ENCODE measurements around the gene PIGX. TPM values are rescaled to one million over a fixed set of nuclear protein-coding genes. Genes with fewer than 3 reads are reported as not detected.

The PIGX gene
- total and polyA plus RNA-seq, 11 donors: 8.3 to 21.2 (median 17.6) TPM

DNA sequence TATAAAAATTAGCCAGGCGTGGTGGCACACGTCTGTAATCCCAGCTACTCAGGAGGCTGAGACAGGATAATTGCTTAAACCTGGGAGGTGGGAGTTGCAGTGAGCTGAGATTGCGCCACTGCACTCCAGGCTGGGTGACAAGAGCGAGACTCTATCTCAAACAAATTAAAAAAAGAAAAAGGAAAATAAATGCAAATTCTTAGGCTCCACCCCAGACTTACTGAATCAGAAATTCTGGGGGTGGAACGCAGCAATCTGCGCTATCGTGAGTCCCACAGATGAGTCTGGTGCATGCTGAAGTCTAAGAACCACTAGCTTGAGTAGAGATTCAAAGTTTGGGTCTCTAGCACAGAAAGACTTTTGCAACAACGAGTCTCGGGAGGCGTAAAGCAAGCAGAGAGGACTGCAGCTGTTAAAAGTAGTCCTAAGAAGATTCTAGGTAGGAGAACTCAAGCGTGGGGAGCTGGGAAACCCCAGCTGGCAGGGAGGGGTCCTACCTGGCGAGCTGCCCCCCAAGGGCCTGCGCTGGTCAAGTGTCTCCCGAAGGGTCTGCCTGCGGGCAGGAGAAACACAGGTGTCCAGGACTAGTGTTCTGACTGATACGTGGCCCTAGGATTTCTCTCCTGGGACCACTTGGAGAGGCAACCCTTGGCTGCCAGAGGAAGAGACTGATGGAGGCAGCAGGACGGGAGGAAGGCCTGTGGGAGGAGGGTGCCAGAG is 22.1 kb upstream of the PIGX start:
- no peaks in the 10 kb centered on the region for H3K36me3 ChIP-seq
- TF ChIP-seq CTCF (IDR thresholded peaks at IDR 0.05) (no peak), POLR2A (IDR thresholded peaks at IDR 0.05) (no peak)
- H3K27me3 ChIP-seq: no peaks in the 10 kb centered on the region
- H3K4me3 ChIP-seq: peak overlapping the region in 1 of 12 donors; percentile 25
- no peaks in the 10 kb centered on the region for H3K9me3 ChIP-seq
- H3K27ac ChIP-seq: peak overlapping the region in 1 of 12 donors; percentile 62
- ATAC-seq: no peak
- H3K4me1 ChIP-seq: peaks cover 0 to 70% (median under 1%) of the 10 kb centered on the region in 12 donors
- WGBS, 4 donors: 88 to 92% (median 90%) methylated on average over 17 of the region's 17 CpGs
- no peak for DNase-seq
- intact Hi-C loops (cut with DNase I): loop anchor here in 7 of 10 donors (5.0 to 10.0 kb wide), 6 partner anchors 48 to 435 kb away; partner anchors contain the start of gene NRROS (in 1 of the 7)

DNA sequence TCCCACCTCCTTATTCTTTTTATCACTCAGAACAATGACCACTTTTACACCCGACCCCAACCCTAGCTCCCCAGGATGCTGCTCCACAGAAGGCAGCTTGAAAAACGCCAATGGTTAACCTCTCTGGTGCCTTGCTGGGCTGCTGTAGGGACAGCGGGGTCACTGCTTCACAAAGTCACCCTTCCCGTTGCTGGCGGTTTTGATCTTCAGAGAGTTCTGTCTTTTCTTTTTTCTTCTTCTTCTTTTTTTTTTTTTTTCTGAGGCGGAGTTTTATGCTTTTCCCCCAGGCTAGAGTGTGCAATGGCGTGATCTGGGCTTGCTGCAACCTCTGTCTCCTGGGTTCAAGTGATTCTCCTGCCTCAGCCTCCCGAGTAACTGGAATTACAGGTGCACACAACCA is 20.8 kb upstream of the PIGX start:
- Histone ChIP-seq H3K36me3 (no peaks in the 10 kb centered on the region), H3K4me1 (peaks cover 0 to 65% (median 0%) of the 10 kb centered on the region in 12 donors), H3K9me3 (no peaks in the 10 kb centered on the region), H3K27ac (peak overlapping the region in 1 of 12 donors; percentile 62), H3K27me3 (no peaks in the 10 kb centered on the region), H3K4me3 (peak overlapping the region in 1 of 12 donors; percentile 25)
- no peak for ATAC-seq
- 73 to 87% (median 79%) methylated on average over 8 of the region's 8 CpGs for WGBS, 4 donors
- intact Hi-C loops (cut with DNase I): no loop called here
- DNase-seq: no peak
- TF ChIP-seq POLR2A (IDR thresholded peaks at IDR 0.05) (no peak), CTCF (IDR thresholded peaks at IDR 0.05) (no peak)

DNA sequence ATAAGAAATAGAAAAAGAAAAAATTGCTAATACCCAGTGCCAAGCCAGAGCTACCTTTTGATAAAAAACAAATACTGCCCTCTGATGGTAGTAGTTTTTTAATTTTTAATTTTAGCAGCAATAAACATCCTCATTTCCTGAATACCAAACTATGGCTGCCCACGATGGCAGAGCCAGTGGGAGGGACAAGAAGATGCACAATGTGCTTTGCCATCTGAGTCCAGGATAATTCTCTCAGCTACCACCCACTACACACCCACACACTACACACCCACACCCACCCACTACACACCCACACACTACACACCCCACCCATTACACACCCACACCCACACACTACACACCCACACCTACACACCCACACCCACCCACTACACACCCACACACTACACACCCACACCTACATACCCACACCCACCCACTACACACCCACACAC is 18.0 kb upstream of the PIGX start:
- intact Hi-C loops (cut with DNase I): no loop called here
- ATAC-seq: no peak
- H3K9me3 ChIP-seq: no peaks in the 10 kb centered on the region
- H3K4me1 ChIP-seq: peaks cover 0 to 43% (median 0%) of the 10 kb centered on the region in 12 donors
- no peak overlapping the region for H3K4me3 ChIP-seq
- DNase-seq: no peak
- H3K27me3 ChIP-seq: no peaks in the 10 kb centered on the region
- TF ChIP-seq CTCF (IDR thresholded peaks at IDR 0.05): peak in 4 of 12 donors; percentile 6 to 27 (median 18)
- TF ChIP-seq POLR2A (IDR thresholded peaks at IDR 0.05): no peak
- no peak overlapping the region for H3K27ac ChIP-seq
- H3K36me3 ChIP-seq: no peaks in the 10 kb centered on the region
- WGBS, 4 donors: 0 to 12% (median 8%) methylated on average over 1 of the region's 1 CpG

DNA sequence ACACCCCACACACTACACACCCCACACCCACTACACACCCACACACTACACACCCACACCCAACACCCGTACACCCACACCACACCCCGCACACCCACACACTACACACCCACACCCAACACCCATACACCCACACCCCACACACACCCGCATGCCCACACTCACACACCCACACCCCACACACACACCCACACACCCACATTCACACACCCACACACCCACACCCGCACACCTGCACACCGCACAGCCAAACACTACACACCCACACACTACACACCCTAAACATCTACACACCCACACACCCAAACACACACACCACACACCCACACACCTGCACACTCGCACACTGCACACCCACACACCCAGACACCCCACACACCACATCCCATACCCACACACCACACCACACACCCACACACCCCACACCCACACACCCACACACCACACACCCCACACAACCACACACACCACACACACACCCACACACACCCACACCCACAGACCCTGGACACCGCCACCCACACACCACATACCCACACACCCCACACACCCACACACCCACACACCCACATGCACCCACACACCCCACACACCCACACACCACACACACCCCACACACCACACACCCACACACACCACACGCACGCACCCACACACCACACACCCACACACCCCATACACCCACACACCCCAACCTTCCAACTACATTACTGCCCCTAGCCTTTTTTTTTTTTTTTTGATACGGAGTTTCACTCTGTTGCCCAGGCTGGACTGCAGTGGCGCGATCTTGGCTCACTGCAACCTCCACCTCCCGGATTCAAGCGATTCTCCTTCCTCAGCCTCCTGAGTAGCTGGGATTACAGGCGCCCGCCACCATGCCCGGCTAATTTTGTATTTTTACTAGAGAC is 17.0 kb upstream of the PIGX start:
- Histone ChIP-seq H3K9me3 (no peaks in the 10 kb centered on the region), H3K4me3 (no peak overlapping the region), H3K27me3 (no peaks in the 10 kb centered on the region), H3K36me3 (no peaks in the 10 kb centered on the region), H3K27ac (no peak overlapping the region), H3K4me1 (peaks cover 0 to 34% (median 0%) of the 10 kb centered on the region in 12 donors)
- TF ChIP-seq CTCF (IDR thresholded peaks at IDR 0.05): no peak
- TF ChIP-seq POLR2A (IDR thresholded peaks at IDR 0.05): no peak
- ATAC-seq: peak in 2 of 4 donors; percentile 11 to 48
- intact Hi-C loops (cut with DNase I): no loop called here
- 93 to 96% (median 94%) methylated on average over 17 of the region's 17 CpGs for WGBS, 4 donors
- no peak for DNase-seq
